Measurements from ENCODE around the gene MPV17L2. TPM values are rescaled to one million over a fixed set of nuclear protein-coding genes. Genes with fewer than 3 reads are reported as not detected.

MPV17L2 gene
- total RNA-seq, 3 donors from 2014 or later: 24.3 to 41.3 (median 37.1) TPM

- peaks cover 10 to 11% of the 10 kb centered on the region in 2 donors for H3K9me3 ChIP-seq
- no peaks in the 10 kb centered on the region for H3K36me3 ChIP-seq
- no peak for TF ChIP-seq POLR2A (IDR thresholded peaks at IDR 0.05)
- TF ChIP-seq POLR2AphosphoS5 (IDR thresholded peaks at IDR 0.05): no peak
- TF ChIP-seq CTCF (IDR thresholded peaks at IDR 0.05): no peak
- no peak for DNase-seq (ENCODE audit: low spot score in 2 of 2)
- intact Hi-C loops (cut with DNase I; ENCODE audit: low total_unique reads): no loop called here
- no peaks in the 10 kb centered on the region for H3K4me1 ChIP-seq
- H3K27ac ChIP-seq: no peak overlapping the region
- no peak overlapping the region for H3K4me3 ChIP-seq
- peaks cover 14 to 68% of the 10 kb centered on the region in 2 donors for H3K27me3 ChIP-seq
Measured at GRCh38 chr19:18234194-18234593, 41.2 kb downstream of the MPV17L2 start.

- intact Hi-C loops (cut with DNase I; ENCODE audit: low total_unique reads): no loop called here
- no peak overlapping the region for H3K27ac ChIP-seq
- no peak overlapping the region for H3K4me3 ChIP-seq
- no peak for TF ChIP-seq POLR2AphosphoS5 (IDR thresholded peaks at IDR 0.05)
- H3K36me3 ChIP-seq: no peaks in the 10 kb centered on the region
- H3K27me3 ChIP-seq: peaks cover 0 to 23% of the 10 kb centered on the region in 2 donors
- H3K9me3 ChIP-seq: no peaks in the 10 kb centered on the region
- H3K4me1 ChIP-seq: no peaks in the 10 kb centered on the region
- no peak for DNase-seq (ENCODE audit: low spot score in 2 of 2)
Measured at GRCh38 chr19:18239303-18239702, 46.3 kb downstream of the MPV17L2 start.

GRCh38 chr19:18245297-18245696, 52.3 kb downstream of the MPV17L2 start:
- no peak overlapping the region for H3K27ac ChIP-seq
- H3K4me3 ChIP-seq: no peak overlapping the region
- H3K4me1 ChIP-seq: no peaks in the 10 kb centered on the region
- no peaks in the 10 kb centered on the region for H3K36me3 ChIP-seq
- DNase-seq (ENCODE audit: low spot score in 2 of 2): no peak
- no peak for TF ChIP-seq CTCF (IDR thresholded peaks at IDR 0.05)
- no peak for TF ChIP-seq POLR2A (IDR thresholded peaks at IDR 0.05)
- TF ChIP-seq POLR2AphosphoS5 (IDR thresholded peaks at IDR 0.05): no peak
- H3K27me3 ChIP-seq: no peaks in the 10 kb centered on the region
- intact Hi-C loops (cut with DNase I; ENCODE audit: low total_unique reads): no loop called here
- H3K9me3 ChIP-seq: no peaks in the 10 kb centered on the region

Other genes starting within 250 kb of the MPV17L2 start
- gene KCNN1, start 226.1 kb upstream of the MPV17L2 start, total RNA-seq: under 1 TPM in 2 of 3 donors, not detected in 1; 0.33 to 0.59 TPM
- 10 to 100 TPM; 49.4 to 89.3 (median 53.4) TPM for gene ARRDC2, start 185.0 kb upstream of the MPV17L2 start, total RNA-seq
- 1 to 10 TPM in 2 of 3 donors, under 1 TPM in 1; 0.98 to 2.1 (median 1.6) TPM for gene IL12RB1, start 106.3 kb upstream of the MPV17L2 start, total RNA-seq
- gene MAST3, start 95.4 kb upstream of the MPV17L2 start, total RNA-seq: 1 to 10 TPM; 5.6 to 8.5 (median 6.2) TPM
- gene PIK3R2, start 40.1 kb upstream of the MPV17L2 start, total RNA-seq: 10 to 100 TPM in 1 of 3 donors, 1 to 10 TPM in 2; 8.6 to 12.1 (median 8.8) TPM
- gene IFI30, start 19.4 kb upstream of the MPV17L2 start, total RNA-seq: 100 to 1,000 TPM in 1 of 3 donors, 10 to 100 TPM in 2; 50.1 to 103 (median 91.6) TPM
- gene RAB3A, start 10.8 kb downstream of the MPV17L2 start, total RNA-seq: 1 to 10 TPM in 2 of 3 donors, under 1 TPM in 1; 0.66 to 1.2 (median 1.1) TPM
- 1 to 10 TPM in 1 of 3 donors, under 1 TPM in 1, not detected in 1; 0.33 to 1.3 TPM for gene PDE4C, start 33.2 kb downstream of the MPV17L2 start, total RNA-seq
- gene IQCN, start 81.2 kb downstream of the MPV17L2 start, total RNA-seq: 10 to 100 TPM in 1 of 3 donors, 1 to 10 TPM in 2; 7.0 to 16.6 (median 9.5) TPM
- 100 to 1,000 TPM; 325 to 833 (median 602) TPM for gene JUND, start 88.4 kb downstream of the MPV17L2 start, total RNA-seq
- 100 to 1,000 TPM in 2 of 3 donors, 10 to 100 TPM in 1; 83.0 to 122 (median 120) TPM for gene LSM4, start 129.9 kb downstream of the MPV17L2 start, total RNA-seq
- gene PGPEP1, start 147.4 kb downstream of the MPV17L2 start, total RNA-seq: 10 to 100 TPM; 22.5 to 29.2 (median 25.9) TPM
- 10 to 100 TPM in 1 of 3 donors, 1 to 10 TPM in 2; 2.7 to 60.3 (median 9.2) TPM for gene GDF15, start 192.9 kb downstream of the MPV17L2 start, total RNA-seq
- 10 to 100 TPM in 1 of 3 donors, 1 to 10 TPM in 2; 3.9 to 27.2 (median 7.2) TPM for gene LRRC25, start 204.4 kb downstream of the MPV17L2 start, total RNA-seq
- 10 to 100 TPM; 29.4 to 71.8 (median 46.7) TPM for gene SSBP4, start 226.2 kb downstream of the MPV17L2 start, total RNA-seq
- 10 to 100 TPM in 2 of 3 donors, 1 to 10 TPM in 1; 7.4 to 42.9 (median 40.2) TPM for gene ISYNA1, start 244.9 kb downstream of the MPV17L2 start, total RNA-seq

Data from breast epithelium (tissue), 4 donors.